Endothelial cell of umbilical vein (primary cell): ENCODE measurements around the gene TMX1.

ENCODE experiments used
- CTCF ChIP-seq, 2 donors: IDR thresholded peaks; 1 replicate in 1 of 2; 2 replicates in 1 of 2; pipeline ENCODE4 v1.5.1; 2011; ENCODE audit warnings: low read length in 2 of 2, mild to moderate bottlenecking in 2 of 2, moderate library complexity in 2 of 2, control low read depth in 1 of 2, inconsistent platforms in 1 of 2, low read depth in 1 of 2; ENCODE audit not compliant: insufficient read depth in 1 of 2; ENCODE audit errors: extremely low read depth in 1 of 2
- EZH2 ChIP-seq: IDR thresholded peaks from 2 replicates; pipeline ENCODE4 v1.6.1; 2012; ENCODE audit warnings: borderline replicate concordance, low read depth, mild to moderate bottlenecking, moderate library complexity, low read length, inconsistent platforms; ENCODE audit not compliant: severe bottlenecking
- JUN ChIP-seq: IDR thresholded peaks from 2 replicates; pipeline ENCODE4 v1.6.1; 2011; ENCODE audit warnings: borderline replicate concordance, low read depth; ENCODE audit not compliant: insufficient read length, insufficient read depth
- POLR2A ChIP-seq: IDR thresholded peaks from 2 replicates; pipeline ENCODE4 v1.6.1; 2012; ENCODE audit warnings: low read depth, mild to moderate bottlenecking, control low read depth, low read length
- POLR2AphosphoS5 ChIP-seq: IDR thresholded peaks from 2 replicates; pipeline ENCODE4 v1.6.1; 2012; ENCODE audit warnings: low read depth, mild to moderate bottlenecking, control low read depth, low read length, moderate library complexity; ENCODE audit not compliant: insufficient read depth

GRCh38 chr14:51302295-51303030 lies 62.4 kb downstream of the TMX1 start:
- TF ChIP-seq JUN: no peak
- no peak for TF ChIP-seq CTCF (IDR thresholded peaks at IDR 0.05; ENCODE audit: extremely low read depth in 1 of 2, insufficient read depth in 1 of 2, low read depth in 1 of 2, low read length in 2 of 2)
- no peak for TF ChIP-seq POLR2A
- TF ChIP-seq POLR2AphosphoS5: no peak
- no peak for TF ChIP-seq EZH2
